ENCODE measurements around the gene HTR2B.
A peak's percentile ranks its signal among the peaks of the same experiment; 100 is the strongest.

HTR2B gene

DNA sequence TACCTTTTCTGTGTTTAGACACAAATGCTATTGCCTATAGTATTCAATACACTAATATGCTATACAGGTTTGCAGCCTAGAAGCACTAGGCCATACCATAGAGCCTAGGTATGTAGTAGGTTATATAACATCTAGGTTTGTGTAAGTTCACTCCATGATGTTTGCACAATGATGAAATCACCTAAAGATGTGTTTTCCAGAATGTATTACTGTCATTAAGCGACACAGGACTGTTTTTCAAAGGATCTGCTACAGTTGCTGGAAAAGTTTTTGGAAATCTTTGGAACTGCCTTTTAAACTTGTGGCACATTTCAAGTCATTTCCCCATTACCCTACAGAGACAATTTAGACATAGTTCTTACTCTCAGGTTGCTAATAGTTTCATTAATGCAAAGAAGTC is 58.9 kb downstream of the HTR2B start:
- Histone ChIP-seq H3K27me3 (ENCODE audit: control insufficient read depth in 5 of 5, insufficient read depth in 4 of 5, low read length in 5 of 5) (no peaks in the 10 kb centered on the region), H3K36me3 (ENCODE audit: control insufficient read depth in 5 of 5, insufficient read depth in 5 of 5, low read length in 5 of 5) (peaks cover 64 to 82% (median 72%) of the 10 kb centered on the region in 5 donors), H3K9me3 (ENCODE audit: control insufficient read depth in 5 of 5, low read length in 5 of 5) (no peaks in the 10 kb centered on the region), H3K4me1 (ENCODE audit: control insufficient read depth in 5 of 5, insufficient read depth in 5 of 5, low read length in 5 of 5) (peaks cover 0 to 4% (median 0%) of the 10 kb centered on the region in 5 donors), H3K27ac (ENCODE audit: low read depth, low read length) (no peak overlapping the region), H3K4me3 (ENCODE audit: low read depth in 1 of 5, low read length in 5 of 5) (no peak overlapping the region), H3K9ac (ENCODE audit: low read length in 5 of 5) (no peak overlapping the region)

DNA sequence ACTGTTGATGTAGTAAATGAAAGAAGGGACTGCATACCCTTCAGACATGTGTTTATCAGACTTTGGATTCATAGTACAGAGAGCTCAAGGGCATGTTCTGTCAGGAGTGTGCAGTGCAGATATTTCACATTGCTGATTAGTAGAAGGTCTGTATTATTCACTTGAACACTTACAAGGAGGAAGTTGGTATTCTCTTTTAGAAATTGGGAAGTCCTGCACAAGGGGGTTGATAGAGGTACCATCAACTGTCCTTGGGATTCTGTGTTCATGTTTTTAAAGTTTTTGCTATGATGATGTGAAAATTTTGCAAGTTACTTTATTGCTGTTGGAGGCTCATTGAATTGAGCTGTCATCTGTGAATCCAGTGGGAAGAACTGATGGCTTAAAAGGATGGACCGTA is 61.5 kb downstream of the HTR2B start:
- H3K27me3 ChIP-seq (ENCODE audit: control insufficient read depth in 5 of 5, insufficient read depth in 4 of 5, low read length in 5 of 5), result no peaks in the 10 kb centered on the region
- H3K27ac ChIP-seq (ENCODE audit: low read depth, low read length), result no peak overlapping the region
- peaks cover 44 to 64% (median 60%) of the 10 kb centered on the region in 5 donors for H3K36me3 ChIP-seq (ENCODE audit: control insufficient read depth in 5 of 5, insufficient read depth in 5 of 5, low read length in 5 of 5)

GRCh38 chr2:231062776-231063175 is 62.1 kb downstream of the HTR2B start:
- Histone ChIP-seq H3K9me3 (ENCODE audit: control insufficient read depth in 5 of 5, low read length in 5 of 5) (no peaks in the 10 kb centered on the region), H3K27me3 (ENCODE audit: control insufficient read depth in 5 of 5, insufficient read depth in 4 of 5, low read length in 5 of 5) (no peaks in the 10 kb centered on the region), H3K4me1 (ENCODE audit: control insufficient read depth in 5 of 5, insufficient read depth in 5 of 5, low read length in 5 of 5) (peaks cover 5 to 29% (median 23%) of the 10 kb centered on the region in 5 donors), H3K36me3 (ENCODE audit: control insufficient read depth in 5 of 5, insufficient read depth in 5 of 5, low read length in 5 of 5) (peaks cover 38 to 59% (median 54%) of the 10 kb centered on the region in 5 donors), H3K4me3 (ENCODE audit: low read depth in 1 of 5, low read length in 5 of 5) (no peak overlapping the region), H3K9ac (ENCODE audit: low read length in 5 of 5) (no peak overlapping the region), H3K27ac (ENCODE audit: low read depth, low read length) (no peak overlapping the region)

More for the DNA sequence above, 61.5 kb downstream of the HTR2B start:
- no peaks in the 10 kb centered on the region for H3K9me3 ChIP-seq (ENCODE audit: control insufficient read depth in 5 of 5, low read length in 5 of 5)
- no peak overlapping the region for H3K9ac ChIP-seq (ENCODE audit: low read length in 5 of 5)
- peaks cover 5 to 24% (median 17%) of the 10 kb centered on the region in 5 donors for H3K4me1 ChIP-seq (ENCODE audit: control insufficient read depth in 5 of 5, insufficient read depth in 5 of 5, low read length in 5 of 5)
- no peak overlapping the region for H3K4me3 ChIP-seq (ENCODE audit: low read depth in 1 of 5, low read length in 5 of 5)

DNA sequence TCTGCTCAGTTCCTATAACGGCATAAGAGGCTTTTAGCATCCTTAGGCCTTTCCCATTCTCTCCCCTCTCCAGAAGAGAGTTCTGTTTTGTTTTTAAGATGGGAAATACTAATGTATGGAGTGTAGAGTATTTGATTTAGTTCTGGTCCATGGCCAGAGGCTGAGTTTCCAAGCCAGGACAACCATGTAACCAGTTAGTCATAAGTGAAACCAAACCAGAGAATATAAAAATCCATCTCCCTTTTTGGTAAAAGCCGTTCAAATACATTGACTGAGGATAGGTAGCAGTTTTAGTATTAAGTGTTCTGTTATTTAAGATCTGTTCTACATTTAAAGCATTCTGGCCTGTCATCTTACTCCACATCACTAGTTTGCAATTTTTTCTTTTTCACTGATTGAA is 65.1 kb downstream of the HTR2B start:
- Histone ChIP-seq H3K4me1 (ENCODE audit: control insufficient read depth in 5 of 5, insufficient read depth in 5 of 5, low read length in 5 of 5) (peaks cover 5 to 38% (median 30%) of the 10 kb centered on the region in 5 donors), H3K36me3 (ENCODE audit: control insufficient read depth in 5 of 5, insufficient read depth in 5 of 5, low read length in 5 of 5) (peaks cover 21 to 33% (median 29%) of the 10 kb centered on the region in 5 donors), H3K9me3 (ENCODE audit: control insufficient read depth in 5 of 5, low read length in 5 of 5) (no peaks in the 10 kb centered on the region), H3K4me3 (ENCODE audit: low read depth in 1 of 5, low read length in 5 of 5) (no peak overlapping the region), H3K27me3 (ENCODE audit: control insufficient read depth in 5 of 5, insufficient read depth in 4 of 5, low read length in 5 of 5) (no peaks in the 10 kb centered on the region), H3K27ac (ENCODE audit: low read depth, low read length) (peak overlapping the region; percentile 91), H3K9ac (ENCODE audit: low read length in 5 of 5) (peak overlapping the region in 4 of 5 donors; percentile 10 to 93 (median 44))

- Histone ChIP-seq H3K27me3 (ENCODE audit: control insufficient read depth in 5 of 5, insufficient read depth in 4 of 5, low read length in 5 of 5) (no peaks in the 10 kb centered on the region), H3K4me3 (ENCODE audit: low read depth in 1 of 5, low read length in 5 of 5) (peak overlapping the region in 3 of 5 donors; percentile 12 to 96 (median 93)), H3K9me3 (ENCODE audit: control insufficient read depth in 5 of 5, low read length in 5 of 5) (no peaks in the 10 kb centered on the region), H3K9ac (ENCODE audit: low read length in 5 of 5) (peak overlapping the region in 4 of 5 donors; percentile 0 to 100 (median 78)), H3K36me3 (ENCODE audit: control insufficient read depth in 5 of 5, insufficient read depth in 5 of 5, low read length in 5 of 5) (peaks cover 16 to 25% (median 23%) of the 10 kb centered on the region in 5 donors), H3K4me1 (ENCODE audit: control insufficient read depth in 5 of 5, insufficient read depth in 5 of 5, low read length in 5 of 5) (peaks cover 5 to 38% (median 30%) of the 10 kb centered on the region in 5 donors), H3K27ac (ENCODE audit: low read depth, low read length) (peak overlapping the region; percentile 91)
Measured at GRCh38 chr2:231058761-231059550, 65.9 kb downstream of the HTR2B start.

Data from subcutaneous abdominal adipose tissue (tissue), 5 donors.